PC-3 (cell line): ENCODE measurements around the gene BANK1. TPM values are rescaled to one million over a fixed set of nuclear protein-coding genes. Genes with fewer than 3 reads are reported as not detected.

Experiments used
- ATAC-seq: fragments of 200-7000 bp; cut with Tn5 transposase; 2 replicates; pipeline ENCODE4 v1.9.1; 2020; ENCODE audit warnings: mild to moderate bottlenecking, moderate library complexity
- BruUV-seq: library from RNA; stranded (reverse); fragments of 400-500 nt; replicated peaks from 2 replicates; lab custom pipeline; 2021; lab: Mats Ljungman, UMichigan
- CTCF ChIA-PET: fragments of 300-600 bp; sonication (Branson Sonifier 250); formaldehyde crosslinking; loops from one replicate; lab custom pipeline; 2022; ENCODE audit warnings: antibody characterized with exemption; lab: Charles Lee
- POLR2A ChIA-PET: fragments of 300-600 bp; sonication (Branson Sonifier 250); formaldehyde crosslinking; loops from one replicate; lab custom pipeline; 2022; ENCODE audit warnings: antibody characterized with exemption; ENCODE audit not compliant: unreplicated experiment; lab: Charles Lee
- DNase-seq: peaks from one replicate; pipeline ENCODE4 v3.0.0-alpha.2; 2015
- H2AFZ ChIP-seq: fragments of 300-600 bp; sonication (generic); 2 replicates; pipeline ENCODE4 v1.6.0; 2016; ENCODE audit warnings: antibody characterized with exemption, low read length
- H3F3A ChIP-seq: fragments of 300-600 bp; sonication (generic); one replicate; pipeline ENCODE4 v1.6.0; 2017; ENCODE audit warnings: antibody characterized with exemption, low read length, control low read depth, mild to moderate bottlenecking; ENCODE audit not compliant: unreplicated experiment
- H3K27ac ChIP-seq: fragments of 300-600 bp; sonication (generic); 2 replicates; pipeline ENCODE4 v1.5.1; 2016; ENCODE audit warnings: mild to moderate bottlenecking, low read length
- H3K27me3 ChIP-seq: fragments of 300-600 bp; sonication (generic); 2 replicates; pipeline ENCODE4 v1.6.1; 2016; ENCODE audit warnings: low read length, mixed read lengths
- H3K36me3 ChIP-seq: fragments of 300-600 bp; sonication (generic); 2 replicates; pipeline ENCODE4 v1.6.1; 2016; ENCODE audit warnings: low read depth, mixed run types, low read length, mixed read lengths
- H3K4me1 ChIP-seq: fragments of 300-600 bp; sonication (generic); 2 replicates; pipeline ENCODE4 v1.5.1; 2016; ENCODE audit warnings: low read length; ENCODE audit not compliant: insufficient read depth
- H3K4me2 ChIP-seq: fragments of 300-600 bp; sonication (generic); 2 replicates; pipeline ENCODE4 v1.6.0; 2016; ENCODE audit warnings: low read length
- H3K4me3 ChIP-seq: fragments of 300-600 bp; sonication (generic); 2 replicates; pipeline ENCODE4 v1.5.1; 2016; ENCODE audit warnings: mild to moderate bottlenecking, low read length, mixed read lengths
- H3K79me2 ChIP-seq: fragments of 300-600 bp; sonication (generic); 2 replicates; pipeline ENCODE4 v1.6.1; 2017; ENCODE audit warnings: low read length, mixed read lengths
- H3K9ac ChIP-seq: fragments of 300-600 bp; sonication (generic); 2 replicates; pipeline ENCODE4 v1.6.0; 2016; ENCODE audit warnings: mild to moderate bottlenecking, low read length
- H3K9me2 ChIP-seq: fragments of 300-600 bp; sonication (generic); replicated peaks from 2 replicates; pipeline ENCODE4 v1.6.1; 2016; ENCODE audit warnings: mixed run types, low read length, mixed read lengths
- H3K9me3 ChIP-seq: fragments of 300-600 bp; sonication (generic); 2 replicates; pipeline ENCODE4 v1.6.1; 2016; ENCODE audit warnings: low read length, mixed read lengths
- H4K20me1 ChIP-seq: fragments of 300-600 bp; sonication (generic); 2 replicates; pipeline ENCODE4 v1.6.1; 2016; ENCODE audit warnings: low read length, mixed read lengths
- EZH2 ChIP-seq: fragments of 300-600 bp; sonication (generic); IDR thresholded peaks from one replicate; pipeline ENCODE4 v1.6.1; 2017; ENCODE audit warnings: antibody characterized with exemption, mild to moderate bottlenecking, low read length; ENCODE audit not compliant: unreplicated experiment
- EZH2phosphoT487 ChIP-seq: fragments of 300-600 bp; sonication (generic); IDR thresholded peaks from 2 replicates; pipeline ENCODE4 v1.6.1; 2018; ENCODE audit warnings: mild to moderate bottlenecking, antibody characterized with exemption, low read length, borderline replicate concordance
- intact Hi-C: fragments of 100-400 bp; cut with micrococcal nuclease; formaldehyde crosslinking; loops from 2 replicates; pipeline ENCODE4 v1.9.0; 2023
- total RNA-seq: library from RNA; depleted of rRNA; stranded (reverse); fragments of >200 nt; gene quantifications from 2 replicates; pipeline ENCODE4 v1.2.3, GENCODE V29; 2014
- TF ChIP-seq, protein P1 (sequence below): fragments of 300-600 bp; sonication (generic); conservative IDR thresholded peaks from 2 replicates; pipeline ENCODE4 v1.5.1; 2017; ENCODE audit warnings: antibody characterized with exemption, low read depth, mild to moderate bottlenecking, low read length

BANK1 gene
- total RNA-seq, 1 experiment from 2014 or later: 1.5 TPM

- H3K4me3 ChIP-seq: no peak overlapping the region
- ChIA-PET CTCF (no interaction called here), POLR2A (no interaction called here)
- H3K9ac ChIP-seq: no peak overlapping the region
- intact Hi-C loops: no loop called here
- peak overlapping the region; percentile 49; the same call in 1 of the 2 replicates for H2AFZ ChIP-seq
- H3K79me2 ChIP-seq: no peaks in the 10 kb centered on the region
- ATAC-seq: peak; percentile 53
- no peaks in the 10 kb centered on the region for H4K20me1 ChIP-seq
- no peaks in the 10 kb centered on the region for H3K36me3 ChIP-seq
- DNase-seq: peak; percentile 62
- TF ChIP-seq EZH2 (no peak), EZH2phosphoT487 (no peak)
- TF ChIP-seq, protein P1, sequence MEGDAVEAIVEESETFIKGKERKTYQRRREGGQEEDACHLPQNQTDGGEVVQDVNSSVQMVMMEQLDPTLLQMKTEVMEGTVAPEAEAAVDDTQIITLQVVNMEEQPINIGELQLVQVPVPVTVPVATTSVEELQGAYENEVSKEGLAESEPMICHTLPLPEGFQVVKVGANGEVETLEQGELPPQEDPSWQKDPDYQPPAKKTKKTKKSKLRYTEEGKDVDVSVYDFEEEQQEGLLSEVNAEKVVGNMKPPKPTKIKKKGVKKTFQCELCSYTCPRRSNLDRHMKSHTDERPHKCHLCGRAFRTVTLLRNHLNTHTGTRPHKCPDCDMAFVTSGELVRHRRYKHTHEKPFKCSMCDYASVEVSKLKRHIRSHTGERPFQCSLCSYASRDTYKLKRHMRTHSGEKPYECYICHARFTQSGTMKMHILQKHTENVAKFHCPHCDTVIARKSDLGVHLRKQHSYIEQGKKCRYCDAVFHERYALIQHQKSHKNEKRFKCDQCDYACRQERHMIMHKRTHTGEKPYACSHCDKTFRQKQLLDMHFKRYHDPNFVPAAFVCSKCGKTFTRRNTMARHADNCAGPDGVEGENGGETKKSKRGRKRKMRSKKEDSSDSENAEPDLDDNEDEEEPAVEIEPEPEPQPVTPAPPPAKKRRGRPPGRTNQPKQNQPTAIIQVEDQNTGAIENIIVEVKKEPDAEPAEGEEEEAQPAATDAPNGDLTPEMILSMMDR: no peak
- peaks cover 11% of the 10 kb centered on the region for H3K4me1 ChIP-seq
- no peak overlapping the region for H3K27ac ChIP-seq
- no peaks in the 10 kb centered on the region for H3K27me3 ChIP-seq
- H3K4me2 ChIP-seq: peak overlapping the region; percentile 29
- no peaks in the 10 kb centered on the region for H3F3A ChIP-seq
- no peaks in the 10 kb centered on the region for H3K9me3 ChIP-seq
- no TSS peak for BruUV-seq
- H3K9me2 ChIP-seq: no peaks in the 10 kb centered on the region
These were observed 163.4 kb downstream of the BANK1 start for GRCh38 chr4:101953949-101954348.

DNA sequence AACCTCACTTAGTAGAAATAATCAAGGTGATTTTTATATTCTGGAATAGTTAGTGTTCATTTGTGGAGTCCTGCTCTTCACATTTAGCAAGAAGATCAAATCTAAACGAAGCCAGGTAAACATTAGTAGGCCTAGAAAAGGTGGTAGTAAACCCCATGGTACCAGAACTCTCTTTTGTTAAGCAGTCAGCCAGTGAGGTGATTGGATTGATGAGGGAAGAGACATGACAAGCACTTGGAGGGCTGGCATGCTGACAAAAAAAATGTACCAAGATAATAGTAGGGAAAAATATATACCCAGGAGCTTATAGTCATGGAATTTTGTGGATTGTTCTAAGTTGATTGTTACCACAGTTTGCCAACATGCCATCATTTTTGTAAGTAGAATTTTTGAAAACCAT, 163.8 kb downstream of the BANK1 start:
- H2AFZ ChIP-seq: no peak overlapping the region
- H3K4me3 ChIP-seq: no peak overlapping the region
- H3K27ac ChIP-seq: no peak overlapping the region
- H3K9me3 ChIP-seq: no peaks in the 10 kb centered on the region
- ChIA-PET CTCF (no interaction called here), POLR2A (no interaction called here)
- no peaks in the 10 kb centered on the region for H3K27me3 ChIP-seq
- peaks cover 11% of the 10 kb centered on the region for H3K4me1 ChIP-seq
- TF ChIP-seq EZH2phosphoT487 (no peak), EZH2 (no peak)
- TF ChIP-seq, protein P1: no peak
- H3K9me2 ChIP-seq: no peaks in the 10 kb centered on the region
- H3K79me2 ChIP-seq: no peaks in the 10 kb centered on the region
- no peak overlapping the region for H3K4me2 ChIP-seq
- H3F3A ChIP-seq: no peaks in the 10 kb centered on the region
- no TSS peak for BruUV-seq
- intact Hi-C loops: no loop called here
- H3K36me3 ChIP-seq: no peaks in the 10 kb centered on the region
- no peaks in the 10 kb centered on the region for H4K20me1 ChIP-seq
- ATAC-seq (no peak), DNase-seq (no peak)
- no peak overlapping the region for H3K9ac ChIP-seq

DNA sequence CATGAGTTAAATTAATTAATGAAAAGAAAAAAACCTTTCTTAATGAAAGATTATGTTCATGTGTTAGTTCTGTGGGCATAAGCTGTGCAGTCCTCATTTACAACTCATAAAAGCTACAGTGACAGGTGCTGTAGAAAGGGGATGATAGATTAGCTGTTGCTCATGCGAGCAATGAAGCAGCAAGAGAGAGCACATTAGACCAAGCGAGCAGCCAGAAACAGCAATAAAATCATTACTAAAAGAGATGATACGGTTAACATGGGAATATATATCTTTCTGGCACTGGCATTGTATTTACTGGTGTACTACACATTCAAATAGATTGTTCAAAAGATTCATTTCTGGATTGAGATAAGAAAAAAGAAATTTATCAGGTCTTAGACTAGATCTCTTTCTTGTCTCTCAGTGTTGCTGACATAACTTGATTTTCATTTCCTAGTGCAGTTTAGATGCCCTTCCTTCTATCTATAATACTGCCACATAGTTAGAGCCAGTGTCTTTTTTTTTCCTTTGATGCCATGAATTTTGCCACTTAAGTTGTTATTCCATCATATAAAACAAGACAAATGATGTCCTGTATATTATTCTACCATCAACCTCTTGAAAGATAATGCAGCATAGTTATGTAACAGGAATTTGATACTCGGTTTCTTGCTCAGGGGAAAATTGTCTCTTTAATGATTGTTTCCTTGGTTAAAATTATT, 164.6 kb downstream of the BANK1 start:
- CTCF ChIA-PET: no interaction called here
- H3F3A ChIP-seq: no peaks in the 10 kb centered on the region
- H3K4me2 ChIP-seq: no peak overlapping the region
- no peaks in the 10 kb centered on the region for H3K9me2 ChIP-seq
- no peaks in the 10 kb centered on the region for H3K36me3 ChIP-seq
- ATAC-seq (no peak), DNase-seq (no peak)
- H3K4me3 ChIP-seq: no peak overlapping the region
- H3K79me2 ChIP-seq: no peaks in the 10 kb centered on the region
- BruUV-seq: no TSS peak
- no peak overlapping the region for H3K27ac ChIP-seq
- H3K4me1 ChIP-seq: peaks cover 11% of the 10 kb centered on the region
- H3K9me3 ChIP-seq: no peaks in the 10 kb centered on the region
- TF ChIP-seq EZH2 (no peak), EZH2phosphoT487 (no peak)
- TF ChIP-seq, protein P1: no peak
- H2AFZ ChIP-seq: no peak overlapping the region
- POLR2A ChIA-PET: no interaction called here
- H4K20me1 ChIP-seq: no peaks in the 10 kb centered on the region
- intact Hi-C loops: no loop called here
- H3K27me3 ChIP-seq: no peaks in the 10 kb centered on the region
- H3K9ac ChIP-seq: no peak overlapping the region
